ENCODE data around the gene LTBP1. TPM values are rescaled to one million over a fixed set of nuclear protein-coding genes. Genes with fewer than 3 reads are reported as not detected.
A peak's percentile ranks its signal among the peaks of the same experiment; 100 is the strongest.

The LTBP1 gene
- total and polyA plus RNA-seq, 2 of the 13 experiments (the other 11 are each of a cell fraction or from before 2014, with no cell fraction given), result 0.12 to 0.22 TPM

DNA sequence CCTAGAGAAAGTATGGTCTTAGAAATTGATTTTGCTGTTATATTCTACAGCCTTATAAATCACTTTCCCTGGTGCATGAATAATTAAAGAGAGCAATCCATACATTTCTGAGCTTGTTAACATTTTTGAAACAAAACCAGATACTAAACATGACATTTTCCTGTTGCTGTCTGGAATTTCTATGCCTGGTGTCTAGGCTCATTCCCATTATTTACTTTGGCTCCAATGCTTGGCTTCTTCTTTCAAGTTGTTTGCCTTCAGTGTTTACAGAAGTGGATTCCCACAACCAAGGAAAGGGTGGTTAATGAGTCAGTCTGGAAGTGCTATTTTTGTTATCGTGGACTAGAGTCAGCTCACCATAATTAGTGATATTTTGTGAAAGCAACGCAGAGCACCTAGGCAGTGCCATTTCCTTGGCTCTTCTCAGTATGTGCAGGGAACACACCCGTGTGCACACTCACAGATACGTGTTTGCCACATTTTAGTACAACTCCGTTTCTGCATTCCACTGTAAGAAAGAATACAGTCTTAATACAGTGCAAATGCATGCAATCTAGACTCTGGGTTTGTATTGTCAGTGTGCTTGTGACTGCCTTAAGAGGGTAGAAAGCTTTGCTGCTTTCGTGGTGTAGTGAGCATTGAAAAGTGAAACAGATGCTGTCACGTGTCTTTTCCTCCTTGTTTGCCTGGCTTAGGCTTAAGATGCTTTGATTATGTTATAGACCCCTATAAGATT lies 344.7 kb downstream of the LTBP1 start (continued):
- TF ChIP-seq, protein P1, sequence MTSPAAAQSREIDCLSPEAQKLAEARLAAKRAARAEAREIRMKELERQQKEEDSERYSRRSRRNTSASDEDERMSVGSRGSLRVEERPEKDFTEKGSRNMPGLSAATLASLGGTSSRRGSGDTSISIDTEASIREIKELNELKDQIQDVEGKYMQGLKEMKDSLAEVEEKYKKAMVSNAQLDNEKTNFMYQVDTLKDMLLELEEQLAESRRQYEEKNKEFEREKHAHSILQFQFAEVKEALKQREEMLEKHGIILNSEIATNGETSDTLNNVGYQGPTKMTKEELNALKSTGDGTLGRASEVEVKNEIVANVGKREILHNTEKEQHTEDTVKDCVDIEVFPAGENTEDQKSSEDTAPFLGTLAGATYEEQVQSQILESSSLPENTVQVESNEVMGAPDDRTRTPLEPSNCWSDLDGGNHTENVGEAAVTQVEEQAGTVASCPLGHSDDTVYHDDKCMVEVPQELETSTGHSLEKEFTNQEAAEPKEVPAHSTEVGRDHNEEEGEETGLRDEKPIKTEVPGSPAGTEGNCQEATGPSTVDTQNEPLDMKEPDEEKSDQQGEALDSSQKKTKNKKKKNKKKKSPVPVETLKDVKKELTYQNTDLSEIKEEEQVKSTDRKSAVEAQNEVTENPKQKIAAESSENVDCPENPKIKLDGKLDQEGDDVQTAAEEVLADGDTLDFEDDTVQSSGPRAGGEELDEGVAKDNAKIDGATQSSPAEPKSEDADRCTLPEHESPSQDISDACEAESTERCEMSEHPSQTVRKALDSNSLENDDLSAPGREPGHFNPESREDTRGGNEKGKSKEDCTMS (CRISPR knock-in tag; conservative IDR thresholded peaks at IDR 0.05), result no peak
- TF ChIP-seq BHLHE40 (IDR thresholded peaks at IDR 0.05; ENCODE audit: low read length) (0 out of 2 replicates have a peak, but pooled peaks have one; percentile 4), TBX3 (IDR thresholded peaks at IDR 0.05; ENCODE audit: borderline replicate concordance) (peak; percentile 72; the same call in 1 of the 2 replicates), KDM3A (CRISPR knock-in tag; IDR thresholded peaks at IDR 0.05; ENCODE audit: low read depth) (no peak), REL (CRISPR knock-in tag; conservative IDR thresholded peaks at IDR 0.05) (no peak), SRF (IDR thresholded peaks at IDR 0.05; ENCODE audit: low read depth, low read length) (no peak), ZNF441 (CRISPR knock-in tag; IDR thresholded peaks at IDR 0.05; ENCODE audit: borderline replicate concordance) (no peak), ZNF816 (CRISPR knock-in tag; IDR thresholded peaks at IDR 0.05; ENCODE audit: borderline replicate concordance) (no peak), EZH2 (conservative IDR thresholded peaks at IDR 0.05; ENCODE audit: low read depth, low read length) (no peak), ZFP36L1 (CRISPR knock-in tag; IDR thresholded peaks at IDR 0.05) (no peak), SNAPC2 (CRISPR knock-in tag; IDR thresholded peaks at IDR 0.05) (no peak)
- TF ChIP-seq, protein P2, sequence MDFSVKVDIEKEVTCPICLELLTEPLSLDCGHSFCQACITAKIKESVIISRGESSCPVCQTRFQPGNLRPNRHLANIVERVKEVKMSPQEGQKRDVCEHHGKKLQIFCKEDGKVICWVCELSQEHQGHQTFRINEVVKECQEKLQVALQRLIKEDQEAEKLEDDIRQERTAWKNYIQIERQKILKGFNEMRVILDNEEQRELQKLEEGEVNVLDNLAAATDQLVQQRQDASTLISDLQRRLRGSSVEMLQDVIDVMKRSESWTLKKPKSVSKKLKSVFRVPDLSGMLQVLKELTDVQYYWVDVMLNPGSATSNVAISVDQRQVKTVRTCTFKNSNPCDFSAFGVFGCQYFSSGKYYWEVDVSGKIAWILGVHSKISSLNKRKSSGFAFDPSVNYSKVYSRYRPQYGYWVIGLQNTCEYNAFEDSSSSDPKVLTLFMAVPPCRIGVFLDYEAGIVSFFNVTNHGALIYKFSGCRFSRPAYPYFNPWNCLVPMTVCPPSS (IDR thresholded peaks at IDR 0.05), result no peak
- TF ChIP-seq, protein P3, sequence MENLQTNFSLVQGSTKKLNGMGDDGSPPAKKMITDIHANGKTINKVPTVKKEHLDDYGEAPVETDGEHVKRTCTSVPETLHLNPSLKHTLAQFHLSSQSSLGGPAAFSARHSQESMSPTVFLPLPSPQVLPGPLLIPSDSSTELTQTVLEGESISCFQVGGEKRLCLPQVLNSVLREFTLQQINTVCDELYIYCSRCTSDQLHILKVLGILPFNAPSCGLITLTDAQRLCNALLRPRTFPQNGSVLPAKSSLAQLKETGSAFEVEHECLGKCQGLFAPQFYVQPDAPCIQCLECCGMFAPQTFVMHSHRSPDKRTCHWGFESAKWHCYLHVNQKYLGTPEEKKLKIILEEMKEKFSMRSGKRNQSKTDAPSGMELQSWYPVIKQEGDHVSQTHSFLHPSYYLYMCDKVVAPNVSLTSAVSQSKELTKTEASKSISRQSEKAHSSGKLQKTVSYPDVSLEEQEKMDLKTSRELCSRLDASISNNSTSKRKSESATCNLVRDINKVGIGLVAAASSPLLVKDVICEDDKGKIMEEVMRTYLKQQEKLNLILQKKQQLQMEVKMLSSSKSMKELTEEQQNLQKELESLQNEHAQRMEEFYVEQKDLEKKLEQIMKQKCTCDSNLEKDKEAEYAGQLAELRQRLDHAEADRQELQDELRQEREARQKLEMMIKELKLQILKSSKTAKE (CRISPR knock-in tag; IDR thresholded peaks at IDR 0.05; ENCODE audit: borderline replicate concordance), result peak; percentile 62
- TF ChIP-seq, protein P4, sequence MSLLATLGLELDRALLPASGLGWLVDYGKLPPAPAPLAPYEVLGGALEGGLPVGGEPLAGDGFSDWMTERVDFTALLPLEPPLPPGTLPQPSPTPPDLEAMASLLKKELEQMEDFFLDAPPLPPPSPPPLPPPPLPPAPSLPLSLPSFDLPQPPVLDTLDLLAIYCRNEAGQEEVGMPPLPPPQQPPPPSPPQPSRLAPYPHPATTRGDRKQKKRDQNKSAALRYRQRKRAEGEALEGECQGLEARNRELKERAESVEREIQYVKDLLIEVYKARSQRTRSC (CRISPR knock-in tag; IDR thresholded peaks at IDR 0.05; ENCODE audit: low read depth), result no peak
- TF ChIP-seq, protein P5, sequence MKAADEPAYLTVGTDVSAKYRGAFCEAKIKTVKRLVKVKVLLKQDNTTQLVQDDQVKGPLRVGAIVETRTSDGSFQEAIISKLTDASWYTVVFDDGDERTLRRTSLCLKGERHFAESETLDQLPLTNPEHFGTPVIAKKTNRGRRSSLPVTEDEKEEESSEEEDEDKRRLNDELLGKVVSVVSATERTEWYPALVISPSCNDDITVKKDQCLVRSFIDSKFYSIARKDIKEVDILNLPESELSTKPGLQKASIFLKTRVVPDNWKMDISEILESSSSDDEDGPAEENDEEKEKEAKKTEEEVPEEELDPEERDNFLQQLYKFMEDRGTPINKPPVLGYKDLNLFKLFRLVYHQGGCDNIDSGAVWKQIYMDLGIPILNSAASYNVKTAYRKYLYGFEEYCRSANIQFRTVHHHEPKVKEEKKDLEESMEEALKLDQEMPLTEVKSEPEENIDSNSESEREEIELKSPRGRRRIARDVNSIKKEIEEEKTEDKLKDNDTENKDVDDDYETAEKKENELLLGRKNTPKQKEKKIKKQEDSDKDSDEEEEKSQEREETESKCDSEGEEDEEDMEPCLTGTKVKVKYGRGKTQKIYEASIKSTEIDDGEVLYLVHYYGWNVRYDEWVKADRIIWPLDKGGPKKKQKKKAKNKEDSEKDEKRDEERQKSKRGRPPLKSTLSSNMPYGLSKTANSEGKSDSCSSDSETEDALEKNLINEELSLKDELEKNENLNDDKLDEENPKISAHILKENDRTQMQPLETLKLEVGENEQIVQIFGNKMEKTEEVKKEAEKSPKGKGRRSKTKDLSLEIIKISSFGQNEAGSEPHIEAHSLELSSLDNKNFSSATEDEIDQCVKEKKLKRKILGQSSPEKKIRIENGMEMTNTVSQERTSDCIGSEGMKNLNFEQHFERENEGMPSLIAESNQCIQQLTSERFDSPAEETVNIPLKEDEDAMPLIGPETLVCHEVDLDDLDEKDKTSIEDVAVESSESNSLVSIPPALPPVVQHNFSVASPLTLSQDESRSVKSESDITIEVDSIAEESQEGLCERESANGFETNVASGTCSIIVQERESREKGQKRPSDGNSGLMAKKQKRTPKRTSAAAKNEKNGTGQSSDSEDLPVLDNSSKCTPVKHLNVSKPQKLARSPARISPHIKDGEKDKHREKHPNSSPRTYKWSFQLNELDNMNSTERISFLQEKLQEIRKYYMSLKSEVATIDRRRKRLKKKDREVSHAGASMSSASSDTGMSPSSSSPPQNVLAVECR (CRISPR knock-in tag; IDR thresholded peaks at IDR 0.05; ENCODE audit: borderline replicate concordance), result no peak
- TF ChIP-seq, protein P6, sequence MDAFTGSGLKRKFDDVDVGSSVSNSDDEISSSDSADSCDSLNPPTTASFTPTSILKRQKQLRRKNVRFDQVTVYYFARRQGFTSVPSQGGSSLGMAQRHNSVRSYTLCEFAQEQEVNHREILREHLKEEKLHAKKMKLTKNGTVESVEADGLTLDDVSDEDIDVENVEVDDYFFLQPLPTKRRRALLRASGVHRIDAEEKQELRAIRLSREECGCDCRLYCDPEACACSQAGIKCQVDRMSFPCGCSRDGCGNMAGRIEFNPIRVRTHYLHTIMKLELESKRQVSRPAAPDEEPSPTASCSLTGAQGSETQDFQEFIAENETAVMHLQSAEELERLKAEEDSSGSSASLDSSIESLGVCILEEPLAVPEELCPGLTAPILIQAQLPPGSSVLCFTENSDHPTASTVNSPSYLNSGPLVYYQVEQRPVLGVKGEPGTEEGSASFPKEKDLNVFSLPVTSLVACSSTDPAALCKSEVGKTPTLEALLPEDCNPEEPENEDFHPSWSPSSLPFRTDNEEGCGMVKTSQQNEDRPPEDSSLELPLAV (CRISPR knock-in tag; conservative IDR thresholded peaks at IDR 0.05; ENCODE audit: low read depth), result no peak

Measured in HepG2 (cell line).